Activated gamma-delta T cell (primary cell): ENCODE data around the gene COBL.

Experiments used
- DNase-seq: peaks from one replicate; lab custom pipeline; 2025; lab: John Stamatoyannopoulos, UW

The COBL gene

DNA sequence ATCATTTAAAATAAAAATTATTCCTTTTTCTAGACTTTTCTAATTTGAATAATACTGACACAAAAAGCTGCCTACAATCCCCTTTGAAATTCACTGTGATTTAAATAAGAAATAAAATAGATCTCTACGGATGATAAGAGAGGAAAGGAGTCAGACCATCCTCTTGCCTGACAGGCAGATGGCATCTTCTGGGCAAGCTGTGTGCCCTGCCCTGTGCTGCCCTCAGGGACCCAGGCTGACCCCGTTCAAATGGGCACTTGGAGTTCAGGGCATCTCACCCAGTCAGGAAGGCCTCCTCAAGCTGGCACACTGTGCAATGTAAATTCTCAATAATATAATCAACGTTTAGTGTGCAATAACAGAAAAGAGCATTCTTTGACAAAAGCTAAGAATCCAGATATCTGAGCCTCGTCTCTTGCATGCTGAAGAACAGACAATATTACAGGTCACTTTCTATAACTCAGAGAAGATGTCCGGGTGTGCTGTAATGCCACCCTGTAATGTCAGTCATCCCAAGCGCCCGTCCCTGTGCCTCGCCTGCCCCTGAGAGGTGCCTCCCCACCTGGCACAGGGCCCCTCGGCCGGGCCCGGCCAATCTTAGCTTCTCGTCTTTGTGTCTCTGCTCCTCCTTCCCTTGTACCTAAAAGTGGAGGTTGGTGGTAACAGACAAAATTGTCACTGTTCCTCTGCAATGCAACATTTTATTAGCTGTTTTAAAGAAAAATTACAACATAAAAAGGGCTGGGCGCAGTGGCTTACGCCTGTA is 263.3 kb downstream of the COBL start:
- no peak for DNase-seq

DNA sequence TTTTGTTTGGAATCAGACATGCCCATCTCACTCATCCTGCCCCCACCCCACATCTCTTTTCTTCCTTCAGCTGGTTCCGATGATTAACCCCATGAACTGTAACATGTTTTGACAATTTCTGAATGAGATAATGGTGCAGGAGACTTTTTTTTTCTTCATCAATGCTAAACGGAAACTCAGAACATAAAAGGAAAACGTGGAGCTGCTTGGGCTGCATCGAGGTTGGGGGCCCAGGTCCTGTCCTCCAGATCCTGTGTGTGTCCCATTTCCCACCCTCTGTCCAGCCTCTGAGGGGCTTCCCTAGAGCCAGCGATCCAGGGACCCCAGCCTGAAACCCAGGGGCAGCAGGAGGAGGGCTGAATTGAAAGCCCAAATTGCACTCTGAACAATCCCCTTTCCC is 270.1 kb downstream of the COBL start:
- DNase-seq = no peak

DNA sequence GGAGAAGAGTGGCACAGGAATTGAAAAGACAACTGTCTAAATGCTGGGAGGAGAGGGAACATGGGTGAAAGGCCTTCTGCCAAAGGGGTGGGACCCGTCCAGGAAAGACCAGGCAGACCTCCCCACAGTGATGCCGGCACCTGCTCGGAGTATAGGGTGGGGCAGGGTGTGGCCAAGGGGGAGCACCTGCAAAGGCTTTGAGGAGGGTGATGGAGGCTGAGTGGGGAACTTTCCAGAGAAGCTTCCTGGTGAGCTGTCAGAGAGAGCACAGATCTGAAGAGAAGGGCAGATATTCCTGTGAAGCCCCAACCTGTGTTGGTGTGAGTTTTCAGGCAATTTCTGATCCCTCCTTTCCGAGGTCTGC is 270.5 kb downstream of the COBL start:
- DNase-seq = no peak

DNA sequence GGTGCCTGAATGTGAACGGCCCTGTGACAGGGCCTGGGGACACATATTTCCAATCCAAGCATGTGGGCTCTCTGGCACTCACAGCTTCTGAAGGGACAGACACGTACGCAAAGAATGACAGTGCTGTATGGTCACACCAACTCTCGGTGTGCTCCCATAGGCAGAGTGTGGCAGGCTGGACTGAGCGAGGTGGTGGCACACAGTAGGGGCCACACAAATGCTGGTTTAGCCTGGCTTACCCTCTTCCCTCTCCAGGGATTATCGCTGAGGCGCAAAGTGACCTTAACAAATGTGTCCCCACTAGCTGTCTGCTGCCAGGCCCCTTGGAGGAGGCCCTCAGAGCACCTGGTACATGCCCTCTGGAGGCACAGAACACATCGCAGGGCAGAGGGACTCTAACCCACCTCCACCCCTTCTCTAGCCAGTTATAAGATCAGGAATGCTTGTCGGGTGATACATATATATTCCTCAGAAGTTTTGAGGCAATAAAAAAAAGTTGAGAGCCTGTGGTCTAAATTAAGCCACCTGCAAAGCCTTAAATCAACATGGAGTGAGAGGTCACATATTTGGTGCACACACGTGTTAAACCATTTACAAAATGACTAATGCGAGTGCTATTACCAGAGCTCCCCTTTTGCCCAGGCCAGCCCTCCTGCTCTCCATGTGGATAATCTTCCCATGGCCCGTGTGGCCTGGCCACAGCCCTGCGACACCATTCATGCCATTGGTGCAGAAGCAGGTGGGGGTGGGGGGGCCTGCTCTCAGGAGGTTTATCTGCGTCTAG is 271.1 kb downstream of the COBL start:
- no peak for DNase-seq

DNA sequence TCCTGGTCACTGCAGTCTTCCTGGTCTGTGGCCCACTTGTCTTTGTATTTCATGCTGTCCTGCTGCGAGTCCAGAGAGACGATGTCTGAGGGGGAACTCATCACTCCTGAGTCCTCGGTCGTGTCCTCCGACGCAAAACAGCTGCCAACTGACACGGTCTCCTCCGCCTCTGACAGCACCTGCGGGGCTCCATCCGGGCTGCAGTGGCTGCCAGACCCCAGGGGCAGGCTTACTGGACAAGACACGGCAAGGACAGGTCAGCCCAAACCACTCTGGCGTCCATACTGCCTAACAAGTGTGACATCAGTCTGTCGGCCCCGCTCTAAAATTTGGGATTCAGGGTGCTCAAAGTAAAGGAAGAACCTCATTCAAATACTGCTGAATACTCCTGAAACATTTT is 273.1 kb downstream of the COBL start:
- no peak for DNase-seq

DNA sequence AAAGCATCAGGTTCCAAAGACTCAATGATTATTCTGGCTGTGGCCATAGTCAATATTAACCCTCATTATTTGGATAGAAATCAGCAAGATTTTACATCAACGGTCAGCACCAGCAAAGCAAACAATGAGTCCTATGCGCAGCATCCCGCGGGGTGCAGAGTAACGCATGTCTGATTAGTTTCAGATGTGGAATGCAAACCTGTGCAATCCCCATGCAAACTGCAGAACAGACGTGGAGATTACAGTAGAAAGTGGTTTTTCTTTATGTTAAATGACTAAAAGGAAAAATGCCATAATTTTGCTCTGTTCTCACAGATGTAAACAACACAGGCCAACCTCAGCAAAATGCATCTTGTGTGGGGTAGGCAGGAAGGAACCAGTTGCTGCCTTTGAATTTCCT is 275.8 kb downstream of the COBL start:
- DNase-seq = no peak

DNA sequence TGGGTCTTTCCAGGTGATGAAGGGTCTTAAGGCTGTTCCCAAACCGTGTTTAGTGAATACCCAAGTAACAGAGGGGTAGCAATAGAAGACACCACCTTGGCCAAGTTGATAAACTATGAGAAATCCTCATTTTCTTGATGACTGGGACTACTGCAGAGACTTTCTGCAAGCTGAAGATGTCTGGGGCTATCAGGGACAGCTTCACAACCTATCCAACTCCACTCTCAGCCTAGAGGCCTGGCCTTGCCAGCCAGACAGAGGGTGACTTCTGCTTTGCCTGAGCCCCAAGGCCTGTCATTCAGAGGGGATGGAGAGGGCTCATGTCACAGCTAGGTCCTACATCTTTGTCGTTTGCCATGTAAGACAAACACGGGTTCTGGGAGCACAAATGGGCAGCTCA is 278.0 kb downstream of the COBL start:
- DNase-seq = no peak

DNA sequence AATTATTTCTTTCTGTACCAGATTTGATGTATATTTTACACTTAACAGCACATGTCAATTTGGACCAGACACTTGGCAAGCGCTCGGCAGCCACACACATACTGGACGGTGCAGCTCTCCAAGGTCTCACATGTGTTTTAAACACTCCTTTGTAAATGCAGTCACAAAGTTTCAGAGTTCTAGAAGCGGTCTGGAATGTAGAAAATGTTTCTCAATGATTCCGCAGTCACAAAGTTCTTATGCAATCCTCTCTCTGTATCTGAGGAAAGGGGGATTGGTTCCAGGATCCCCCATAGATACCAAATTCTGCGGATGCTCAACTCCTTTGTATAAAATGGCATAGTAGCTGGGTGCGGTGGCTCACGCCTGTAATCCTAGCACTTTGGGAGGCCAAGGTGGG is 280.9 kb downstream of the COBL start:
- DNase-seq = no peak

DNA sequence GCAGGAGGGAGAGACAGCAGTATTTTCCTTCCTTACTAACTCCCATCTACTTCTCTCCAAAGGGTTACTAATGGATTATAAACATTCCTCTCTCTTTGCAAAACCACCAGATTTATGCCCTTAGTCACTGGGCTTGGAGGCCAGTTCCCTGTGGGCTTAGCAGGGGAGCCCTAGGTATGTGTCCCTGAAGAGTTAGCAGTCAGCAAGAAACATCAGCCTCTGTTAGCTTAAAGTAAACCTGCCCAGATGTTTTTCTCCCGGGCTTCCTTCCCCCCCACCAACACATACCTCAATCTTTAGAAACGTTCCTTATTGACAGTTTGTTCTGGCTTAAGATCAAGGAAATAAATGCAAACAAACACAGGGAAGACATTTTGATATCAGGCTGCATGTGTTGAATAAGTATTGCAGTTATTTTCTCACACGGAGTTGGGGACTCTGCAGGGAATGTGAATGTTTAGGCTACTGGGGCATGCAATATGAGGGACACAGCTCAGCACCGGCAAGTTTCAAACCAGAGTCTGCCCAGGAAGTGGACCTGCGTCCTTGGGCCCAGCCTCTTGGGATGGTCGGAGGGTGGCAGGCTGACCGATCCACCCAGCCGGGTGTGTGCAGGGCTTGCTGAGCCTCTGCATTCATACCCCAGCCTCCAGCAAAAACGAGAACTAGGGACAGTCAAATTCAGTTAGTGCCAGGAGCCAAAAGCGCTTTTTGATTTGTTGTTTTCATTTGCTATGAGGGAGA is 281.9 kb downstream of the COBL start:
- DNase-seq = no peak

DNA sequence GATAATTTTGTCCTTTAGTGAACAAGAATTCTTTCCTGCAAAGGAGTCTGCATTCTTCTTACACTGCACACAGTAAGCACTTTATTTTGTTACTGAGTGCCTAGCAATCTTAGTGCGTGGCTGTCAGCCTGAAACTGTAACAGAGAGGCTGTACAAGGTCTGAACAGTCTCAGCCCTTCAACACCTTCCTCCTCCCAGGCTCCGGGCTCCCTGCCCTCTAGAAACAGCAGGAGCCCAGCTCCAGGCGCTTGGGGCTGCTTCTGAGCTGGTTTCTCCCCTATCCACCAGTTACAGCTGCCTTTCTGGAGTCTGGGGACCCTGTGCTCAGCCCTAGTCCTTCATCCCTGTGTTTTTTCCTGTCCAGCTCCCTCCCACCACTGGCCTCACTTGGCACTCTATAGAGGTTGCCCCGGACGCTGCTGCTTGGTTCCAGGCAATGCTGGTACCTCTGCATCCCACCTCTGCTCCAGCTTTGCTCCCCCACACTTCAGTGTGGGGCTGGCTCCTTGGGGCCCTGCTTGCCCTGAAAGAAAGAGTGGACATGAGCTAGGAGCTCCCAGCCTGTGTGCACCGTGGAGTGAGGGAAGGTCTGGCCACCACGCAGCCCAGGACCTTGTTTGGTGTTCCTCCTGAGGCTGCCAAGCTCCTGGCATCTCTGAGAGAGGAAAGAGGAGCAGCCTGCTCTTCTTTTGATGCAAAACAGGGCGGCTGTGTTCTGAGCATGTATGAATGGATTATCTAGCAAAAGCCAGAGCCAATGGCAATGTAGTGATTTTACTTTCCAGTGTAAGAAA is 282.7 kb downstream of the COBL start:
- no peak for DNase-seq

DNA sequence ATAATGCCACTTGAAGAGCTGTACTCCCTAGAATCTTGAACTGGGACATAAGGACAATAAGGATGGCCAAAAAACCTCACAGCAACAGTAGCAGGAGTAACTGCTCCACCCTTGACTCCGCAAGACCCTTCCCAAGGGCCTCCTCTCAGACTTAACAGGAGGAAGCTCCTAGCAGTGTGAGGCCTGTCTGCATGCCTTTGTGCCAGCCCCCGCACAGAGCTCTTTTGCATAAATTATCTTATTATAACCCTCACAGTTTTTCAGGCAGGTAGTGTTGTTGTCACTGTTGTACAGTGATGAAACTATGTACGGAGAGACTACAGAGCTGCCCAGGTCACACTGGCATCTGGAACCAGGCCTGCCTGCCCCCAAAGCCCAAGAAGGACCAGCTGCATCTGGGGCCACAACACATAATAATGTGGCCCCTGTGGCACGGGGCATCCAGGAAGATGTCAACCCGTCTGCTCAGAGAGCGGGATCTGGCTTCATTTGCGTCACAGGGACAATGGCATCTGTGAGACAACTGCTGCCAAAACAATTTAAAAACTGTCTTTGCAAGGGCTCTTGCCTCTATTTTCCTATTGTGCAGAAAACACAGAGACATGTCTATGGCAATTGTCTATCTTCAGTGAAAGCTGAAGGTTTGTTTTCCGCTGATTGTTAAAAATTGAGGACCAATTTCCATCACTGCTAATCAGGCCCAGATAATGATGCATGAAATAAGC is 284.7 kb downstream of the COBL start:
- no peak for DNase-seq

DNA sequence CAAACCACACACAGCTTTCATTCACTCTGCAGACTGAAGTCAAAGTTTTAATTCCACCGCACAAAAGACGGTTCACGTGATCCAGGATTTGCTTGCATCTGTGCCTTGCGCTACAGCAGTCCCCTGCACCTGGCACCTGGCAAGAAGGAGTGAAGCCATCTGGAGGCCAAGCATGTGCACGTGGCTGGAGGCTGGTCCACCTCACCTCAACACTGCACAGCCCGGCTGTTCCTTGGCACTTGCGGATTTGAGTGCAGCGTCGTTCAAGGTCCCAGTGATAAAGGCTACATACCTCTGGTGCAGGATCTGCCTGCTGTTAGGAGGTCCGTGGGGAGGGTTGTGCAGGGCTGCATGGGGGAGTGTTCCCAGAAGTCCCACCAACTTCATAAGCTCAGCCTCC is 285.4 kb downstream of the COBL start:
- no peak for DNase-seq

DNA sequence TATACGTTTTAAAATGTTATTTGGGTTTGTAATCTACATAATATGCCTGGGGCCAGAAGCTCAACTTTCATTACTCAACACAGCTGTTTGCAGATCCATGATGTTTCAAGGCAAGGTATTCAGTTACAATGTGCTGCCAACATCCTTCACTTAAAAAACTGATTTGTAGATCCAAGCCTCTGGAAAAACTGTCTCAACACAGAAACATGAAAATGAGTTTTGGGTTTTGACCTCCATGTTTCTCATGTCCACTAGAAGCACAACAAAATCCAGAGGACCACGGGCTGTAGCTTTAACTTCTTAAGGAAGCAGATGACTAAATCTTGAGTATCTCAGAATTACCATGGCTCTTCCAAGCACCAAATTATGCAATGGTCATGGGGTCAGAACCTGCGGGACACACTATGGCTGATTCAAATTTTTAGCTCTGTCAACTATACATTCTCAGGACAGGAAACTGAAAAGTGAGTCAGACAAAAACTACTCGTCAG is 286.9 kb downstream of the COBL start:
- DNase-seq = no peak

DNA sequence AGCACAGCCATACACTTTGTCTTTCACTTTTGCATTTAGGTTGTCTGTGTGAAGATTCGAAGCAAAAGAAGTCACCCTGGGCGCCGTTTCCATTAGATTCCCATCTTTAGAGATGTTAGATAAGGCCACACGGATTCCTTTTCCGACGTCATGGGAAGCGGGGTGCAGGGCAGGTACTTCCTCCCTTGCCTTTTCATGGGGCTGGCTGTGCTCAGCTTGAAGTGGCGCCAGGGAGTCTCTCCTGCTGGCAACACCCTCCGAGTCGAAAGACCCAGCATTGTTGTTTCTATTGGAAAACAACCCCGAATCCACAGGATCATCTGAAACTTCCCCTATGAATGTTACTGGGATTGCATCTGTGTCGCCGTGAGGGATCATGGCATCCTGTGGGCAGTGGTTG is 287.5 kb downstream of the COBL start:
- no peak for DNase-seq

DNA sequence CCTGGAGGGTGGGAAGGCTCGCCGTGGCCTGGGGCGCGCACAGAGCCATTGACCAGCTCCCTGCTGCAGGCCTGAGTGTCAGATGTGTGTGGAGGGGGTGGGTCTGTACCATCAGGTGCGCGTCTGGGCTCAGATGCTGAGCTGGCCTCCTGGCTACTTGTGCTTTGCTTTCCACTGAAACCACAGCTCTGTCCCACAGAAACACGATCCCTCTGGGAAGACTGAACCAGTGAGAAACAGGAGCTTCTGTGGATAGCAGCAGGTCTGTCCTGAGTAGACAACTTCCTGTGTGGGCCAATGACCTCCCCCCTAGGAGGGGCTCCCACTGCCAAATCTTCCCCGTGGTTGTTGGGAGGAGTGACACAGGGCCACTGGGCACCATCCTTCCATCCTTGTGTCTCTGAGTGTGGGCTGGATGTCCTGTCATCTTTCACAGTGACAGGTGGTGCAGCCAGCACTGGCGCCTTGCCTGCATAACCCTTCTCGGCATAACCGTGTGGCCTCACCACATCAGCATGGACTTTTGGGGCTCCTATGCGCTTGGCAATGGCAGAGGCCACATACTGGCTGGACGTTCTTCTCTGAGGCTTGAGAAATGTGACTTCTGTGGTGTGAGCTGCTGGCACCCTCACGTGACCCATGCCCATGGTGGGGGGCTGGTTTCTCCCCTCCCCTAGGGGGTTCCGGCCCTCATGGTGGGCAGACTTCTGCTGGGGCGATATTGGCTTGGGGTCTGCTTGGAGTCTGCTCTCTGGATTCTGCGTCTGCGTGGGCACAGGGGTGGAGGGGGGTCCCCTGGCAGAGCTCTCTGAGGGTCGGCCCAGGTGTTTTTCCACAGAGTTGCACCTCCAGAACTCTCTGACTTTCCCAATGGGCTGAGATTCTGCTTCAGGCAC is 288.4 kb downstream of the COBL start:
- no peak for DNase-seq

DNA sequence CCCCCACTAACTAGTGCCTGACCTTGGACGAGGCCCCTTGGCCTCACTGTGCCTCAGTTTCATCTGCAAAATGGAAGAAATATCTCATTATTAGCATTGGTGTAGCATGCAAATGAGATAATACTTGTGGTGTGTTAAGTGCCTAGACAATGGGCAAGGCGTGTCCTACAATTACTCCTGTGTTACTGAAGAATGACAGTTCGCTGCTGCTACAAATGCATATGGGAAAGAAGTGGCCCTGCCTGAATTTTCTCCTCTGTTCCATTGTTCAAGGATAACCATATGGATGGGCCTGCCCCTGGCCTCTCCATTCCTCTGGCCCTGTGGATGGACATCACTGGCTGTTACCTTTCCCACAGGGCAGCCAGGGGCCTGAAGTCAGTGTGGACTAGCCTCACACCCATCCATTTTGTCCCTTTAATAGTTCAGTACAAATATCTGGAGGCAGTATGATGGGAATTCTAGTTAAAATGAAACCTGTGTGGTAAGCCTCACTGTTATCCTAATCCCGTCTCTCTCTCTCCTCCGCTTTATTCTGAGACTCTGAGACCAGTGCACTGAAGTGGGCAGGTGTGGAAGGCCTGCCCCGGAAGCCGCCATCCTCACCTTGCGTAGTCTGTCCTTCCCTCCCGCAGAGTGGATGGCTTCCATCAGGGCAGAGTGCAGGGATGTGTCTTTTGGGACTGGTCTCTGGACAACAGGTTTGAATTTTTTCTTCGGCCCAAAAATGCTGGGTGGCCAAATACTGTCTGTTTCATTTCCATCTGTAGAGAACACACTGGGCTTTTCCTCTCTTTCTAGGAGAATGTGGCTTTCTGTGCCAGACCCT is 289.3 kb downstream of the COBL start:
- no peak for DNase-seq

DNA sequence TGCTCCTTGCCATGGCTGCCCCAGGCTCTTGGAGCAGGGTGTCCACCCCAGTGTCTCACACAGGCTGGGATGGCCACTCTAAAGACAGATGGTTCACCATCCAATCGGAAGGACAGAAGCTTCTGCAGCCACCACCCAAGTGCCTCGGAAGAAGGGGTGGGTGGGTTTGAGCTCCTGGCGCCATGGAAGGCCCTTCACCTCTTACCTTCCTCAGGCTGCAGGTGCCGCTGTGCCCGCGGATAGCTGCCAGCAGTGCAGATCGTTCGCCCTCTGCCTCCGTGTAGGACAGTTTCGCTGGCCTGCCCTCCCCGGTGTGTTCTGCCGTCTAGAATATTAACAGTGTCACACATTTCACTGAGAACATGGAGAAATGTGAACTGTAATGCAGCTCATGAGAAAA is 290.3 kb downstream of the COBL start:
- no peak for DNase-seq

DNA sequence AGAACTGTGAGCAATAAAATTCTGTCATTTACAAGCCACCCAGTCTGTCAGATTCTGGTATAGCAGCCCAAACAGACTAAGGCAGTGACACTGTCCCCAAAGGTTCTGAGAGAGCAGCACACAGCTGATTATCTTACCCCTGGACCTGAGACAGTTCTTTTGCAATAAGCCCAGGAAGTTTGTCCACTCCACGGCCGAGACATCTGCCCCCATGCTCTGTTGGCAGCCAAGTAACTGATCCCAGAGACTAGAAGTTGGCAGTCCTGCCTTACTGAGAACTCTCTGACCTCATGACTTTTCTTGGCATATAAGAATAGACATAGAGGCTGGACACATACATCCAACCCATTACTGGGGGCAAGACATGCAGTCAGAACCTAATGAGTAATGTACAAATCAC is 290.9 kb downstream of the COBL start:
- DNase-seq = no peak

DNA sequence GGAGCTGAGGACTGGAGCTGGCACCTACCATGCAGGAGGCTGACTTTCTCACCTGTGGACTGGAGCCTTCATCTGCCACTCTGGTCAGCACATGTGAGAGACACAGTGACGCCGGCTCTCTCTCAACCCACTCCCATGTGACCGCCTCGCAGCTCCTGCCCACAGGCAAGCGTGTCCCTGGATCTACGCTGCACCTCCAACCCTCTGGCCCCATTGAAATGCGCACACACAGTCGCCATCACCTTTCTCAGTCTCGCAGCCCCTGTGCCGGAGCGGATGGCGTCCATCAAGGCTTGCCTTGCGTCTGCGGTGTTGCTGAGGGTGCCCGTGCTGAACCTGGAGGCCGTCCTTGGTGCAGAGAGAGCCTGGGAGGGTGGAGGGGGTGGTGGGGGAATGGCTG is 291.7 kb downstream of the COBL start:
- DNase-seq = no peak
